Activated B cell treated with CpG ODN at 0.5 μM for 24 hours (primary cell): Measurements from ENCODE around the gene NEGR1. TPM values are rescaled to one million over a fixed set of nuclear protein-coding genes. Genes with fewer than 3 reads are reported as not detected.

Experiments used
- ATAC-seq: fragments of 200-7000 bp; cut with Tn5 transposase; one replicate; pipeline ENCODE4 v1.10.0; 2021; ENCODE audit warnings: low read depth, mild to moderate bottlenecking, moderate library complexity
- CTCF ChIA-PET: fragments of 350-600 bp; sonication (Branson Sonifier 250); formaldehyde crosslinking; loops from one replicate; lab custom pipeline; 2021; ENCODE audit warnings: antibody characterized with exemption; lab: Charles Lee
- POLR2A ChIA-PET: fragments of 350-600 bp; sonication (Branson Sonifier 250); formaldehyde crosslinking; loops from one replicate; lab custom pipeline; 2021; ENCODE audit warnings: antibody characterized with exemption; lab: Charles Lee
- DNase-seq: peaks from one replicate; pipeline ENCODE4 v3.0.0; 2022
- H3K27ac Mint-ChIP-seq: one replicate; pipeline ENCODE4 v1.8.0; 2020; ENCODE audit warnings: mixed read lengths
- H3K27me3 Mint-ChIP-seq: one replicate; pipeline ENCODE4 v1.8.0; 2021; ENCODE audit warnings: mixed read lengths
- H3K36me3 Mint-ChIP-seq: one replicate; pipeline ENCODE4 v1.8.0; 2021; ENCODE audit warnings: low read depth, mixed read lengths
- H3K4me1 Mint-ChIP-seq: one replicate; pipeline ENCODE4 v1.8.0; 2021; ENCODE audit warnings: mixed read lengths
- H3K4me3 Mint-ChIP-seq: one replicate; pipeline ENCODE4 v1.8.0; 2020; ENCODE audit warnings: mild to moderate bottlenecking, mixed read lengths
- H3K9me3 Mint-ChIP-seq: one replicate; pipeline ENCODE4 v1.8.0; 2020; ENCODE audit warnings: mixed read lengths
- intact Hi-C: fragments of 100-400 bp; cut with micrococcal nuclease; formaldehyde crosslinking; loops from one replicate; pipeline ENCODE4 v1.15.1; 2024
- total RNA-seq: library from RNA; stranded (reverse); gene quantifications from 2 replicates; pipeline ENCODE4 v1.2.3, GENCODE V29; 2022
- TF ChIP-seq, protein P1 (sequence below): fragments of 200-600 bp; IDR thresholded peaks from one replicate; pipeline ENCODE4 v1.8.0; 2022; ENCODE audit warnings: antibody characterized with exemption, mild to moderate bottlenecking

The NEGR1 gene
- total RNA-seq, 1 donor from 2014 or later: not detected

DNA sequence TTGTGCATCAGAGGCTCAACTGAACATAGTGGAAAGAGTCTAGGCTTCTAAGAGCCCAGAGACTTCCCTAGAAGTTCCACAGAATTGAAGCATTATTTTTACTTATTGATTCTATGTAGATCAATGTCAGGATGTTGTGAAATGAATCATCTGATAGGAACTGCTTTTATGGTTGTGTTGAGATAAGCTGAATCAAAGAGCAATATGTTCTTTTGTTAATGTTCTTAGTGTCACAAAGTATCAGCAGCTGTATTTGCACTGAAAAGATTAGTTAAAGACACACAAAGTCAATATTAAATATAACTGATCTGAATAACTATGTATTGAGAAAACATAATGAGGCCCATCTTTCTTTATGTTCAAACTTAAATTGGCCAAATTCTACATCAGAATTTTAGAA is 770.8 kb downstream of the NEGR1 start:
- TF ChIP-seq, protein P1, sequence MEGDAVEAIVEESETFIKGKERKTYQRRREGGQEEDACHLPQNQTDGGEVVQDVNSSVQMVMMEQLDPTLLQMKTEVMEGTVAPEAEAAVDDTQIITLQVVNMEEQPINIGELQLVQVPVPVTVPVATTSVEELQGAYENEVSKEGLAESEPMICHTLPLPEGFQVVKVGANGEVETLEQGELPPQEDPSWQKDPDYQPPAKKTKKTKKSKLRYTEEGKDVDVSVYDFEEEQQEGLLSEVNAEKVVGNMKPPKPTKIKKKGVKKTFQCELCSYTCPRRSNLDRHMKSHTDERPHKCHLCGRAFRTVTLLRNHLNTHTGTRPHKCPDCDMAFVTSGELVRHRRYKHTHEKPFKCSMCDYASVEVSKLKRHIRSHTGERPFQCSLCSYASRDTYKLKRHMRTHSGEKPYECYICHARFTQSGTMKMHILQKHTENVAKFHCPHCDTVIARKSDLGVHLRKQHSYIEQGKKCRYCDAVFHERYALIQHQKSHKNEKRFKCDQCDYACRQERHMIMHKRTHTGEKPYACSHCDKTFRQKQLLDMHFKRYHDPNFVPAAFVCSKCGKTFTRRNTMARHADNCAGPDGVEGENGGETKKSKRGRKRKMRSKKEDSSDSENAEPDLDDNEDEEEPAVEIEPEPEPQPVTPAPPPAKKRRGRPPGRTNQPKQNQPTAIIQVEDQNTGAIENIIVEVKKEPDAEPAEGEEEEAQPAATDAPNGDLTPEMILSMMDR: no peak
- Mint-ChIP-seq H3K4me1 (no peaks in the 10 kb centered on the region), H3K27ac (no peak overlapping the region), H3K9me3 (peaks cover 5% of the 10 kb centered on the region), H3K36me3 (no peaks in the 10 kb centered on the region), H3K27me3 (no peaks in the 10 kb centered on the region), H3K4me3 (no peak overlapping the region)
- ChIA-PET CTCF (no interaction called here), POLR2A (no interaction called here)
- ATAC-seq: no peak
- intact Hi-C loops: no loop called here
- DNase-seq: no peak

DNA sequence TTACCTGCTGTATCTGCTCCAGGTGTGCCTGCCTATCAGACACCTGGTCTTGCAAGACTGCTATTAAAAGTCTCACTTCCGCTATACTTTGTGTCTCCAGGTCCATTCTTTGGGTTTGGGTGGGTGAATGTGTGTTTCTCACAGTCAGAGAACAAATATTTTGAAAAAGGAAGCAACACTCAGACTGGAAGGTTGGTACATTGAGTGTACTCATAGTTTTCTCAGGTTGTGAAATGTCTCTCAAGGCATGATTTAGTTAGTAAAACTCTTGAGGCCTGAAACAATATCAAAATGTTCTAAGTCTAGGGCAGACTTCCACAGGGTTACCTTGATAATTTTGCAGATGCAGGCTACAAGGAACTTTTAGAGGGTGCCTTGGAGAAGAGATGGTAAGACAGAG is 771.6 kb downstream of the NEGR1 start:
- ATAC-seq (no peak), DNase-seq (no peak)
- Mint-ChIP-seq H3K4me3 (no peak overlapping the region), H3K27me3 (no peaks in the 10 kb centered on the region), H3K4me1 (no peaks in the 10 kb centered on the region), H3K9me3 (peaks cover 5% of the 10 kb centered on the region), H3K27ac (no peak overlapping the region), H3K36me3 (no peaks in the 10 kb centered on the region)
- CTCF ChIA-PET: no interaction called here
- TF ChIP-seq, protein P1: no peak
- POLR2A ChIA-PET: no interaction called here
- intact Hi-C loops: no loop called here

DNA sequence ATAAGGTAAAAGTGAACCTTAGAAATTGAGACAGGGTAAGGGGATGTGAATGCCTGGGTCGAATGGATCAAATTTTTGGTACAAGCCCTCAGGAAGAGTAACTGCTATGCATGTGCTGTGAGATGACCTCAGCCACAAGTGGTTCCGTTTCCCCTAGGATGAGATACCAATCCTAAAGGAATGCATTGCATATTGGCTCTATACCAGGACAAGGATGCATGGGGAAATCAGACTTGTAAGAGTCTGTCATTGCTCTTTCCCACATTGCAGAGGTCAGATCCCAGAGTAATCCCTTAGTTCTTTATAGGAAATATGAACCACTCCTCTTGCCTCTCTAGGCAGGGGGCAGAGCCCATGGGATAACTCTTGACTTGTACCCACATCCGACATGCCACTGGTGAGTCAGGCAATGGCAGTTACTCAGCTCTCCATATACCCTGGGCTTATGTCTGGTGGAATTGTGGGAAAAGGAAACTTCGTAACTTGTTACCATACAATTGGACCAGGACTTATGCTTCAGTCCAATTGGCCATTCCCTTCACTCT is 773.2 kb downstream of the NEGR1 start:
- H3K27ac Mint-ChIP-seq: no peak overlapping the region
- CTCF ChIA-PET: no interaction called here

DNA sequence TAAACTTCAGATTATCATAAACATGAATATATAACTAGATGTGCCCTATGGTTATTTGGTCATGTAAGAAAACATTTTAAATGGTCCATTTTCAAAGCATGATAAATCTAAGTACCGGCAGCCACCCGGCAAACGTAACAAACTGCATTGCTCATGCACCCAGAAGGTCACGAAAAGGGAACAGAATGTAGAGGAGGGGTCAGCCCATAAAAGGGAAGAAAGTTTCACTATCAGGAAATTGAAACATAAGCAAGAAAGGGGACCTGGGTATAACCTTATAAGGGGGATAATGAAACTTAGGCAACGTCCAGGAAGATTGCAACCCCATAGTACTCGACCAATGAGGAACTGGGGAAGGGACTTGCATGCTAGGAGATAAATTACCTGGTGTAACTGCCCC is 780.3 kb downstream of the NEGR1 start:
- H3K9me3 Mint-ChIP-seq: peaks cover 11% of the 10 kb centered on the region
- TF ChIP-seq, protein P1: no peak
- no peaks in the 10 kb centered on the region for H3K27me3 Mint-ChIP-seq
- no peaks in the 10 kb centered on the region for H3K4me1 Mint-ChIP-seq
- no peak overlapping the region for H3K27ac Mint-ChIP-seq
- ChIA-PET CTCF (no interaction called here), POLR2A (no interaction called here)
- H3K36me3 Mint-ChIP-seq: no peaks in the 10 kb centered on the region
- intact Hi-C loops: no loop called here
- ATAC-seq: no peak
- DNase-seq: no peak
- H3K4me3 Mint-ChIP-seq: no peak overlapping the region

More for the DNA sequence above, 773.2 kb downstream of the NEGR1 start:
- Mint-ChIP-seq H3K36me3 (no peaks in the 10 kb centered on the region), H3K9me3 (peaks cover 11% of the 10 kb centered on the region), H3K4me3 (no peak overlapping the region), H3K27me3 (no peaks in the 10 kb centered on the region), H3K4me1 (no peaks in the 10 kb centered on the region)
- DNase-seq (no peak), ATAC-seq (no peak)
- intact Hi-C loops: no loop called here
- POLR2A ChIA-PET: no interaction called here
- TF ChIP-seq, protein P1: no peak

DNA sequence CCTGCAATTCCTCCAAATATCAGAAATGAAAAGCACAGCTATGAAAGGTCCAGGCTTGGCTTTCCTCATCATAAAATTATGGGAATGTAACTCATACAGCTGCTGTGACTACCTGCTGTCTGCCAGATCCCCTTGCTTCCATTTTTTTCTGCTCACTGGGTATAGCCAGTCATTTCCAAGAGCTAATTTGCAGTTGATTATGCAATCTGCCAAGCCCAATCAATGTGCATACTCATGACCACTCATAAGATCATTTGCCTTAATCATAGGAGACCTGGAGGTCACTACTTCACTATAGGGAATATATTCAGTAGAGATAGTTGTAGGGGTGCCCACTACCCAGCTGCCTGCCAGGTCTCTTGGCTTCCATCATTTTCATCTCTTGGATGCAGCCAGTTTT is 783.8 kb downstream of the NEGR1 start:
- Mint-ChIP-seq H3K4me1 (no peaks in the 10 kb centered on the region), H3K9me3 (no peaks in the 10 kb centered on the region), H3K27me3 (no peaks in the 10 kb centered on the region), H3K27ac (no peak overlapping the region), H3K4me3 (no peak overlapping the region), H3K36me3 (no peaks in the 10 kb centered on the region)
- CTCF ChIA-PET: no interaction called here
- ATAC-seq (no peak), DNase-seq (no peak)
- TF ChIP-seq, protein P1: no peak
- POLR2A ChIA-PET: no interaction called here
- intact Hi-C loops: no loop called here
